B cell (primary cell): Measurements from ENCODE around the gene NECAB2. TPM values are rescaled to one million over a fixed set of nuclear protein-coding genes. Genes with fewer than 3 reads are reported as not detected.

Experiments used
- ATAC-seq: fragments of 200-7000 bp; cut with Tn5 transposase; one replicate; pipeline ENCODE4 v1.10.0; 2021; ENCODE audit warnings: low read depth, mild to moderate bottlenecking, moderate number of reproducible peaks, moderate library complexity
- CTCF ChIA-PET: fragments of 350-600 bp; sonication (Branson Sonifier 250); formaldehyde crosslinking; loops from one replicate; lab custom pipeline; 2021; ENCODE audit warnings: antibody characterized with exemption, inconsistent platforms; lab: Charles Lee
- POLR2A ChIA-PET: fragments of 350-600 bp; sonication (Branson Sonifier 250); formaldehyde crosslinking; loops from one replicate; lab custom pipeline; 2021; ENCODE audit warnings: antibody characterized with exemption; lab: Charles Lee
- DNase-seq: peaks from one replicate; pipeline ENCODE4 v3.0.0; 2013
- H2AFZ ChIP-seq: 2 replicates; pipeline ENCODE4 v1.6.1; 2012; ENCODE audit warnings: mild to moderate bottlenecking, low read depth, low read length; ENCODE audit not compliant: insufficient read depth, poor library complexity, severe bottlenecking
- H3K27ac ChIP-seq, 2 donors: 1 replicate in 1 of 2; 2 replicates in 1 of 2; pipeline ENCODE4 v1.5.1; 2012 to 2013; ENCODE audit warnings: low read length in 2 of 2, mild to moderate bottlenecking in 2 of 2, moderate library complexity in 1 of 2
- H3K27me3 ChIP-seq, 4 experiments: fragments of 200-600 bp in 1 of 4; sonication (generic) in 1 of 4; replicated peaks in 1 of 4; 1 replicate in 2 of 4; 2 replicates in 2 of 4; pipeline versions ENCODE4 v1.6.1 to v1.7.0; 2013 to 2016; ENCODE audit warnings: low read length in 3 of 4, mild to moderate bottlenecking in 2 of 4, mixed read lengths in 1 of 4, moderate library complexity in 1 of 4; ENCODE audit not compliant: insufficient read depth in 4 of 4, control insufficient read depth in 3 of 4; ENCODE audit errors: control extremely low read depth in 1 of 4
- H3K36me3 ChIP-seq, 2 experiments: replicated peaks in 1 of 2; 1 replicate in 1 of 2; 2 replicates in 1 of 2; pipeline versions ENCODE4 v1.6.1 to v1.7.1; 2013; ENCODE audit warnings: low read length in 1 of 2; ENCODE audit not compliant: insufficient read depth in 2 of 2, control insufficient read depth in 1 of 2; ENCODE audit errors: control extremely low read depth in 1 of 2, extremely low read depth in 1 of 2
- H3K4me1 ChIP-seq, 2 donors: fragments of 200-600 bp in 1 of 2; sonication (generic) in 1 of 2; 1 replicate in 1 of 2; 2 replicates in 1 of 2; pipeline versions ENCODE4 v1.5.1 to v1.6.1; 2013 to 2017; ENCODE audit warnings: low read length in 2 of 2; ENCODE audit not compliant: control insufficient read depth in 2 of 2, insufficient read depth in 2 of 2
- H3K4me2 ChIP-seq: replicated peaks from 2 replicates; pipeline ENCODE3; 2012; ENCODE audit warnings: mild to moderate bottlenecking, low read depth, low read length; ENCODE audit not compliant: poor library complexity, severe bottlenecking
- H3K4me3 ChIP-seq, 5 experiments: fragments of 200-600 bp in 1 of 5; sonication (generic) in 1 of 5; 1 replicate in 3 of 5; 2 replicates in 2 of 5; pipeline versions ENCODE4 v1.5.1 to v1.7.0; 2011 to 2016; ENCODE audit warnings: low read length in 4 of 5, mild to moderate bottlenecking in 4 of 5, low read depth in 2 of 5, control low read depth in 1 of 5, moderate library complexity in 1 of 5; ENCODE audit not compliant: insufficient read depth in 1 of 5; ENCODE audit errors: control extremely low read depth in 1 of 5, extremely low read depth in 1 of 5
- H3K79me2 ChIP-seq: fragments of 200-600 bp; sonication (generic); one replicate; pipeline ENCODE4 v1.6.0; 2016; ENCODE audit warnings: low read length; ENCODE audit not compliant: control insufficient read depth, insufficient read depth
- H3K9ac ChIP-seq: fragments of 200-600 bp; sonication (generic); 2 replicates; pipeline ENCODE4 v1.6.1; 2017; ENCODE audit warnings: mild to moderate bottlenecking, low read length, moderate library complexity
- H3K9me3 ChIP-seq, 3 donors: one replicate each; pipeline versions ENCODE4 v1.6.1 to v1.7.1; 2013; ENCODE audit warnings: low read length in 2 of 3; ENCODE audit not compliant: control insufficient read depth in 2 of 3, insufficient read depth in 1 of 3; ENCODE audit errors: control extremely low read depth in 1 of 3
- H4K20me1 ChIP-seq: 2 replicates; pipeline ENCODE4 v1.6.0; 2012; ENCODE audit warnings: mild to moderate bottlenecking, low read length; ENCODE audit not compliant: insufficient read depth, control insufficient read depth, poor library complexity, severe bottlenecking
- H3K27ac Mint-ChIP-seq: one replicate; pipeline ENCODE4 v1.8.0; 2021; ENCODE audit warnings: mixed read lengths
- H3K27me3 Mint-ChIP-seq: one replicate; pipeline ENCODE4 v1.8.0; 2021; ENCODE audit warnings: mixed read lengths
- H3K4me1 Mint-ChIP-seq: one replicate; pipeline ENCODE4 v1.8.0; 2021; ENCODE audit warnings: mixed read lengths
- H3K4me3 Mint-ChIP-seq: one replicate; pipeline ENCODE4 v1.8.0; 2021; ENCODE audit warnings: mixed read lengths
- H3K9me3 Mint-ChIP-seq: one replicate; pipeline ENCODE4 v1.8.0; 2022; ENCODE audit warnings: mixed read lengths; ENCODE audit not compliant: insufficient read depth
- CTCF ChIP-seq: fragments of 200-600 bp; IDR thresholded peaks from one replicate; pipeline ENCODE4 v1.8.0; 2022; ENCODE audit warnings: antibody characterized with exemption, mild to moderate bottlenecking
- EZH2 ChIP-seq: IDR thresholded peaks from 2 replicates; pipeline ENCODE4 v1.6.1; 2012; ENCODE audit warnings: borderline replicate concordance, low read depth, mild to moderate bottlenecking, moderate library complexity, low read length; ENCODE audit not compliant: insufficient read depth, poor library complexity, severe bottlenecking
- WGBS: methylation state at CpG from one replicate; pipeline ENCODE4 v1.1.5; 2013; ENCODE audit warnings: missing lambda C conversion rate; ENCODE audit not compliant: insufficient coverage; 5-methylcytosine and 5-hydroxymethylcytosine counted together
- intact Hi-C: fragments of 100-400 bp; cut with micrococcal nuclease; formaldehyde crosslinking; loops from one replicate; pipeline ENCODE4 v1.10.0; 2022
- polyA plus RNA-seq: library from polyadenylated mRNA; depleted of rRNA; stranded (reverse); fragments of >200 nt; gene quantifications from 2 replicates; pipeline ENCODE4 v1.2.3, GENCODE V29; 2012
- total RNA-seq, 2 donors: library from RNA; stranded (reverse); fragments of 120-200 nt in 1 of 2; gene quantifications; 1 replicate in 1 of 2; 2 replicates in 1 of 2; pipeline versions ENCODE4 v1.2.3 to v1.2.4, GENCODE V29; 2013 to 2022

The NECAB2 gene
- total and polyA plus RNA-seq, 2 donors (not counting 1 experiment from before 2014, with no cell fraction given) = not detected

DNA sequence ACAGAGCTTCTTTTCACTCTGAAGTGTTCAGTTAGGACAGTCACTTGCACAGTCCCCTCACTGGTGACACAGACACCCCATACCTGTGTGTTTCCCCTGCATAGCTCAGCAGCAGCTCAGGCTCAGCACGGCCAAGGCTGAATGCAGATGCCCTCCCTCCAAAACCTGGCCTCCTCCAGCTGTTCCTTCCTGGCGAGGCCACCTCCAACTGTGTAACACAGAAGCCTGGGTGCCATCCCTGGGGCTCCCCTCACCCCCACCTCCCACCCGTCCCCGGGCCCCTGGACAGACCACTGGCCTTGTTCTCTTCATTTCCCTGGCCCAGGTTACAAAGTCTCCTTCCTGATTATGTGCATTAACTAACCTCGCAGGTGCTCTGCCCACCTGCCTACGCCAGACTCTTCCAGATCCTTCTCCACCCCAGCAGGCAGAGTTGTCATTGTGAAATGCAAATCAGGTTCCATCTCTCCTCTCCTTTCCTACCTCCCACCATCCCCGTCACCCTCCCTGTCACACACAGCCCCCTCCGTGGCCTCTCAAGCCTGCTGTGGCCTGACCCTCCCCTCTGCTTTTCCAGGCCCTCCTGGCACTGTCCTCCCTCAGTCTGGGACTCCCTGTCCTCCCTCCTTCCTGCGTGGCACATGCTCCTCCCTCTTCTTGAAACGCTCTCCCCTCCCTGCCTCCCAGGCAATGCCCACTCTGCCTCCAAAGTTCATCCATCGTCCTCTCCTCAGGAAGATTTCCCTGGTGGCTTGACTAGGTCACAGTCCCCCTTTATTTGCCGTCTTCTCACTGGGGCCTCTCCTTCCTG lies 42.7 kb upstream of the NECAB2 start:
- DNase-seq = no peak
- Histone ChIP-seq H3K4me3 (no peak overlapping the region), H3K4me1 (no peaks in the 10 kb centered on the region), H3K36me3 (peaks cover 0 to 6% of the 10 kb centered on the region in 2 experiments), H3K9ac (no peak overlapping the region), H2AFZ (no peak overlapping the region), H3K27me3 (no peaks in the 10 kb centered on the region), H4K20me1 (no peaks in the 10 kb centered on the region), H3K79me2 (no peaks in the 10 kb centered on the region), H3K4me2 (no peak overlapping the region), H3K27ac (no peak overlapping the region), H3K9me3 (no peaks in the 10 kb centered on the region)
- intact Hi-C loops = no loop called here
- Mint-ChIP-seq H3K4me1 (no peaks in the 10 kb centered on the region), H3K4me3 (no peak overlapping the region), H3K9me3 (no peaks in the 10 kb centered on the region), H3K27ac (no peak overlapping the region), H3K27me3 (no peaks in the 10 kb centered on the region)
- no peak for TF ChIP-seq CTCF
- no peak for TF ChIP-seq EZH2
- ATAC-seq = no peak
- 91% methylated on average over 11 of the region's 12 CpGs for whole genome bisulfite sequencing
- POLR2A ChIA-PET = no interaction called here
- CTCF ChIA-PET = interaction anchor here (0.9 to 6.9 kb wide), 3 partner anchors 11 to 99 kb away, joined by 3 to 39 read pairs (median 14); no protein-coding TSS in a partner anchor
